ENCODE results near the gene CEACAM1. TPM values are rescaled to one million over a fixed set of nuclear protein-coding genes. Genes with fewer than 3 reads are reported as not detected.

The CEACAM1 gene
- 0.33 TPM in 1 of 2 replicates, not detected in the other for total RNA-seq (ENCODE audit: low replicate concordance)

GRCh38 chr19:42528354-42529247 is at the start of gene CEACAM1:
TSS of gene CEACAM1 (minus strand) at chr19:42528481. CDS start at chr19:42528374, 107 bp downstream.
- no peak within 1 kb of the TSS for H3K4me3 ChIP-seq (ENCODE audit: low read depth, low read length)
- DNase-seq (ENCODE audit: low read depth) = no peak
- no peak for TF ChIP-seq CTCF (IDR thresholded peaks at IDR 0.05; ENCODE audit: insufficient read depth, low read length)

GRCh38 chr19:42577016-42577415 is 48.7 kb upstream of the CEACAM1 start:
- H3K4me3 ChIP-seq (ENCODE audit: low read depth, low read length) = no peak overlapping the region
- no peak for TF ChIP-seq CTCF (IDR thresholded peaks at IDR 0.05; ENCODE audit: insufficient read depth, low read length)
- no peak for DNase-seq (ENCODE audit: low read depth)

- DNase-seq (ENCODE audit: low read depth) = no peak
- no peak for TF ChIP-seq CTCF (IDR thresholded peaks at IDR 0.05; ENCODE audit: insufficient read depth, low read length)
- no peak overlapping the region for H3K4me3 ChIP-seq (ENCODE audit: low read depth, low read length)
Measured at GRCh38 chr19:42576241-42576640, 48.0 kb upstream of the CEACAM1 start.

- H3K4me3 ChIP-seq (ENCODE audit: low read depth, low read length) = no peak overlapping the region
- no peak for TF ChIP-seq CTCF (IDR thresholded peaks at IDR 0.05; ENCODE audit: insufficient read depth, low read length)
- DNase-seq (ENCODE audit: low read depth) = no peak
Measured at GRCh38 chr19:42573642-42574041, 45.4 kb upstream of the CEACAM1 start.

GRCh38 chr19:42571116-42571515 is 42.8 kb upstream of the CEACAM1 start:
- TF ChIP-seq CTCF (IDR thresholded peaks at IDR 0.05; ENCODE audit: insufficient read depth, low read length) = no peak
- no peak overlapping the region for H3K4me3 ChIP-seq (ENCODE audit: low read depth, low read length)
- no peak for DNase-seq (ENCODE audit: low read depth)

- H3K4me3 ChIP-seq (ENCODE audit: low read depth, low read length) = no peak overlapping the region
- TF ChIP-seq CTCF (IDR thresholded peaks at IDR 0.05; ENCODE audit: insufficient read depth, low read length) = no peak
- no peak for DNase-seq (ENCODE audit: low read depth)
Measured at GRCh38 chr19:42569193-42569592, 40.9 kb upstream of the CEACAM1 start.

All from fibroblast of the aortic adventitia (primary cell).